Measurements from ENCODE around the gene SLC30A2.

SLC30A2 gene

GRCh38 chr1:26070296-26070962, 24.5 kb upstream of the SLC30A2 start:
- DNase-seq (ENCODE audit: low read depth in 2 of 2), result no peak

- DNase-seq (ENCODE audit: low read depth in 2 of 2), result no peak
These were observed 24.0 kb upstream of the SLC30A2 start for GRCh38 chr1:26069941-26070295.

DNA sequence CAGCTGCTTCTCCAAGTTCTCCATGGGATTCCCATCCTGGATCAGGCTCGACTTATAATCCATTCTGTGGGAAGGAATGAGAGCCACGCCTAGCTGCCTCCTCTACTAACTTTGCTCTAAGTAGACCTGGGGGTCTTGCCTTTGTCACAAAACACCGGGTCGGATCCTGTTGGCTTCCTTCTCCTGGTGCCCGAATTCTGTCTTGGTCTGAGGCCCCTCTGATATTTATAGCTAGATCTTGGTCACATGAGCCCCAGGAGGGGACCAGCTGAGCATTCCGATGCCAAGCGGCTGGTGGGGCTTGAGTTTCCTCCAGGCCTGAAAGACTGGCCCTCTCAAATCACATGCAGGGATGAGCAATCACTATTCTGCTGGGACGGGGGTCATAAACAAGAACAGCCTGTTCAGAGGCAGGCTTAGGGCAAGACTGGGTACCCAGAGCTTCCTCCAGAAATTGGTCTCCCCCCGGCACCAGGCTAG, 21.6 kb upstream of the SLC30A2 start, which contains the start of gene TRIM63:
TRIM63 (minus strand) TSS at position 199 of the 480 bp plus-strand sequence; CDS start at position 63, 136 bp downstream.
- no peak for DNase-seq (ENCODE audit: low read depth in 2 of 2)

DNA sequence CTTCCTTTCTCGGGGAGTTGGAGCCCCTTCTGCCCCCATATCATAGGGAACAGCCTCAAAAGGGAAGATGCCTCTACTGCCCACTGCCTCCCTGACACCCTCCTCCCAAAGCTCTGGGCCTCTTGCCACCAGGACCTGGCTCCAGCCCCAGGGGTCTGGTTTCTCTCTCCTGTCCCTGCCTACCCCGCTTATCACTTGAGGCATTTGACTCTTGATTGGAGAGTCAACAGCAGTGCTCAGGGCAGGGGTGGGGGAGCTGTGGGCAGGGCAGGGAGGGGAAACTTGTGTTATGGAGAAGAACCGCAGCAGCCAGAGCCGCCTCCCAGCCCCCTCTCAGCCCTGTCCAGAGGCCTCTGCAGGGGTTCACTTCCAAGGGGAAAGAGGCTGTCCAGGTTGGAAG, 20.9 kb upstream of the SLC30A2 start:
- no peak for DNase-seq (ENCODE audit: low read depth in 2 of 2)

- DNase-seq (ENCODE audit: low read depth in 2 of 2), result no peak
These were observed 20.2 kb upstream of the SLC30A2 start for GRCh38 chr1:26066160-26066559.

DNA sequence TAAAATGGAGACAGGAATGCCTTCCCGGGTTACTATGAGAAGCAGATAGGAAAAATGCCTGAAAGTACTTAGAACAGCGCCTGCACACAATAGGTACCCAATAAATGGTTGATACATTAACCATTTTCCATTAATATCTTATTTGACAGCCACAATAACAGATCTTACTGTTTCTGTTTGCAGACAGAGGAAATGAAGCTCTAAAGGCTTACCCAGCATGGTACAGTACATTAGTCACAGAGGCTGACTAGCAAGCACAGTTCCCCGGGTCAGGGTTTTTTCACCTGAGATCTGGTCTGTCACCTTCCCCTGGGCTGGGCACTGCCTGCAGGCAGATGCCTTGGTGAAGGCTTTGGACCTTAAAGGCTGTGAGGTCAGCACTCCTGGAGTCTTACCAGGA, 18.6 kb upstream of the SLC30A2 start:
- no peak for DNase-seq (ENCODE audit: low read depth in 2 of 2)

DNA sequence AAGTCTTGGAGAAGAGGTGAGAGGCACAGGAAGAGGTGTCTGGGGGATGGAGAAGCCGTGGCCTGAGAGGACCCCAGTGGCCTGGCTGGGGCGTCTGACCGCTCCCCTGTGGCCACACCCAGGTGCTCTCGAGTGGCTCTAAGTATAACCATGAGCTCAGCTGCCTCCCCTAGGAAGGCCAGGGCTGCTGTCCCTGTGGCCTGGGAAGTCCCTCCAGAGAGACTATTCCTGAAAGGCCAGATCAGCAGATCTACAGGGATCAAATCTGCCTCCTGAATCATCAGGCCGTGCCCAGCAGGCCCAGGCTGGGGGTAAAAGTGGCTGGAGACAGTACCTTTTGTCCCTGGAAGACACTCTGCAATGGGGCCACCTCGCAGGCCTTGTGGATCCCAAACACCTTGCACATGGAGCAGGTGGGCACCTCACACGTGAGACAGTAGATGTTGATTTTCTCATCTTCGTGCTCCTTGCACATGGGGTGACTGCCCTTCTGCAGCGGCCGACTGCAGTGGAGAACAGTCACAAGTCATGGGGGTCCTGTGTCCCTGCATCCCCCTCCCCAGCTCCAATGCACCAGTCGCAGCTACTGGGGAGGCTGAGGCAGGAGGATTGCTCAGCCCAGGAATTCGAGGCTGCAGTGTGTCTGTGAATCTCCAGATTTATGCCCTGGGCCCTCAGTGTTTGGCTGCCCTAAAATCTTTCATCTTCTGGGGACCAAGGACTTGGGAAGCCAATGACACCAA, 15.1 kb upstream of the SLC30A2 start:
- no peak for DNase-seq (ENCODE audit: low read depth in 2 of 2)

DNA sequence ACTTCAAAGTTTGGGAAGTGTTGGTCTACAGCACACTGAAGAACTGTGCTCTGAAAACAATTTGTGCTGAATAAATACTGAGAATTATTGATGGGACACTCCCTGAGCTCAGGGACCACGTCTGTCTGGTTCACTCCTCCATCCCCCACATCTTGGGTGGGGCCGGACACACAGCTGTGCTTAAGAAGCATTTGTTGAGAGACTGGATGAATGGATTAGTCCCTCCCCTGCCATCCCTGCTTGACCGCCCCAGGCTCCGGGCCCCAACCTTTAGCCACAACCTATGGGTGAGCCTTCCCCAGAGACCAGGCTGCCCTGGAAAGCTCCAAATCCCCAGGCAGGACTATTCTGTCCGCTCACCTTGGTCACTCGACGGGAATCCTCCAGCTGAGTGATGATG, 14.0 kb upstream of the SLC30A2 start:
- DNase-seq (ENCODE audit: low read depth in 2 of 2), result no peak

- DNase-seq (ENCODE audit: low read depth in 2 of 2), result no peak
These were observed 12.2 kb upstream of the SLC30A2 start for GRCh38 chr1:26058052-26058595.

- DNase-seq (ENCODE audit: low read depth in 2 of 2), result no peak
These were observed 11.3 kb upstream of the SLC30A2 start for GRCh38 chr1:26057189-26057588.

- DNase-seq (ENCODE audit: low read depth in 2 of 2), result no peak
These were observed 9.1 kb upstream of the SLC30A2 start for GRCh38 chr1:26055041-26055440.

DNA sequence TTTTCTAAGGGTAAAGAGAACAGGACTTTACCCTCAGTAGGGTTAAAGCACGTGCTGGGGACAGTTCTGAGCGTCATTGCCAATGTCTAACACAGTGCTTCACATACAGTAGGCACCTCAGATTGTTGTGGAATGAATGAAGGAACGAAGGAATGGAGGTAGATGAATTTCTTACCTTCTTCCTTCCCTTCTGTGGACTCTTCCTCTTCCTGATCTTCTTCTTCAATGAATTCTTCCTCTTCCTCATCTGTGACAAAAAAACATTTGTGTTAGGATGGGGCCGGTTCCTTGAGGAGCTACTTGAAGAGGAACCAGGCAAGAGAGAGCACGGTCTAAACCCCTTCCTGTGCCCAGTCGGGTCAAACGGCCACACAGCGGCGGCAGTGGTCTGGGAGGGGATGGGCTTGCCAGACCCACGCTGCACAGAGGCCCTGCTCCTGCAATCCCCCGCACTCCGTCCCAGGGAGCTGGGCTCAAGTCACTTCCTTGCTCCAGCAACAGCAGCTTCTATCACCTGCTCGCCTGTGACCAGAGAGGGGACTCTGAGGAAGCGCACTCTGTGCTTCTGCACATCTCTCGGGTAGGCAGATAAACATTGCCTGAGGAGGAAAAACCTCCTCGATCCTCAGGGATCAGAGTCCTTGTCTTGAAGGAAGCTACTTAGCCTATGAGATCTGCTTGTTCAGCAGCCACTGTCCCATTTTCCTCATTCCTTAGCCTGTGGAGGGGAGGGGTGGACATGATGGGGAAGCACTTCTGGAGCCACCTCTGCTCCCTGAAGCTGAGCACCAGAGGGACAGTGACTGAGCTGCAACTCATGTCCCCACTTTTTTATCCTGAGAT, 8.0 kb upstream of the SLC30A2 start:
- DNase-seq (ENCODE audit: low read depth in 2 of 2), result no peak

DNA sequence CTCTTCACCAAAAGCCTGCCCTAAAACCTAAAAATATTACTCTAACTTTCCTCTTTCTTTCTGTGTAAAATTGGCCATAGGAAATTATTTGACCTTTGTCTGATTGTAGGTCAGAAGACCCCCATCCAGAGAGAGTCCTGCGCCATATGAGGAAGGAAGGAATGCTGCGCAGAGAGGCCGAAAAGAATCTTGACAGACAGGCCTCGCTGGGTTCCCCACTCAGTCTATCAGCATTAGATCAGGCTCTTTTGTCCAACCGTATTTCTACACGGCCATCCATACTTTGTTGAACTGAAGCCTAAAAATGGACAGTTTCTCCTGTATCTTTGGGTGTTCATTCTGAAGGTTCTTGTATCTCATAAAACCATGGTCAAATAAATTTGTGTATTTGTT, 4.3 kb upstream of the SLC30A2 start:
- DNase-seq (ENCODE audit: low read depth in 2 of 2), result no peak

GRCh38 chr1:26049531-26050247, 3.8 kb upstream of the SLC30A2 start:
- no peak for DNase-seq (ENCODE audit: low read depth in 2 of 2)

DNA sequence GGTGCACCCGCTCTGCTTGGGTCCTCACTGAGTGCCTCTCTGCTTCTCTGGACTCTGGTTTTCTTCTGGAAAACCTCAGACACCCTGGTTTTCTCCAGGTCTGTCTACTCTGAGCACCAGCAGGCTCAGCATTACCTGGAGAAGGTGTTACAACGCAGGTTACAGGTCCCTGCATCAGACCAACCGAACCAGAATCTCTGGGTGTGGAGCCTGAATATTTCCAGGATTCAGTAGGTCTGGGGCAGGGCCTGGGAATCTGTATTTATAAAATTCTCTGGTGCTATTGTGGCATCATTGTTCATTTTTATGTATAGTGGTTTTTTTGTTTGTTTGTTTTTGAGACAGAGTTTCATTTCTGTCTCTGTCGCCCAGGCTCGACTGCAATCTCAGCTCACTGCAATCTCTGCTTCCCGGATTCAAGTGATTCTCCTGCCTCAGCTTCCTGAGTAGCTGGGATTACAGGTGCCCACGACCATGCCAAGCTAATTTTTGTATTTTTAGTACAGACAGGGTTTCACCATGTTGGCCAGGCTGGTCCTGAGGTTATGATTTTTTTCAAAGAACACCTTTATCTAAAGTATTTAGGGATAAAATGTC, 1.5 kb upstream of the SLC30A2 start:
- DNase-seq (ENCODE audit: low read depth in 2 of 2), result no peak

DNA sequence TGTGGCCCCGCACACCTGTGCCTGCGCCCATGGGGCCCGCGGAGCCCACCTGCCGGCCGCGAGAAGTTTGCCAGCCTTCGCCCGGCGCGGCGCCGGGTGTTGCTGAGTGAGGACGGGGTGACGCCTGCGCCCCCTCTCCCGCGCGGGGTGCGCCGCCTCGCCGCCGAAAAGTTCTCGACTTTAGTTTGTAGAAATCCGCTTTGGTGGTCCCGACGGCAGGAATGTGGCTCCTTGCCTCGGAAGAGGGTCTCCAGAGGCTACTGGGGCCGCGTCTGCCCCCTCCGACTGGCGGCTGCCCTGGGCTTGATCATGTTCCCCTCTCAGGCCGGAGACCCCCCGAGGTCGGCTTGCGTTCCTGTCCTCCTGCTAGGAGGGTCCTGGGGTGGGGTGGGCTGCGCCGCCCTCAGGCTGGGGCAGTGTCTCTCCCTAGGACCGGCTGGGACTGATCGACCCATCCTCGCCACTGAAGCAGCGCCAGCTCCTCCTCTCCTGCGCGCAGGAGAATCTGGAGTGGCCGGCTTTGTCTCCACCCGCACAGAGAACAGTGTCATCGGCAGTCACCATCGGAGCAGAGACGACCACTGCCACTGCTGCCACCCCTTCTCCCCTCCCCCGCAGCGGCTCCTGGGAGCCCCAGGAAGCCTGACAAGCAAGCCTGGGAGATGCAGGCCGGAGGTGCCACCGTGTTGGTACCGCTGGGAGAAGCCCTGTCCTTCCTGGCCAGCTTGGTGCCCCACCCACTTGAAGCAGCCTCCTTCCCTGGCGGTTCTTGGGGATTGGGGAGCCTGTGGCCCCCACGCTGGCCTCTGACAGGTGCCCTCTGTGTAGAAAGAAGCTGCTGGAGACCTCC, 553 bp upstream of the SLC30A2 start:
- no peak for DNase-seq (ENCODE audit: low read depth in 2 of 2)

DNA sequence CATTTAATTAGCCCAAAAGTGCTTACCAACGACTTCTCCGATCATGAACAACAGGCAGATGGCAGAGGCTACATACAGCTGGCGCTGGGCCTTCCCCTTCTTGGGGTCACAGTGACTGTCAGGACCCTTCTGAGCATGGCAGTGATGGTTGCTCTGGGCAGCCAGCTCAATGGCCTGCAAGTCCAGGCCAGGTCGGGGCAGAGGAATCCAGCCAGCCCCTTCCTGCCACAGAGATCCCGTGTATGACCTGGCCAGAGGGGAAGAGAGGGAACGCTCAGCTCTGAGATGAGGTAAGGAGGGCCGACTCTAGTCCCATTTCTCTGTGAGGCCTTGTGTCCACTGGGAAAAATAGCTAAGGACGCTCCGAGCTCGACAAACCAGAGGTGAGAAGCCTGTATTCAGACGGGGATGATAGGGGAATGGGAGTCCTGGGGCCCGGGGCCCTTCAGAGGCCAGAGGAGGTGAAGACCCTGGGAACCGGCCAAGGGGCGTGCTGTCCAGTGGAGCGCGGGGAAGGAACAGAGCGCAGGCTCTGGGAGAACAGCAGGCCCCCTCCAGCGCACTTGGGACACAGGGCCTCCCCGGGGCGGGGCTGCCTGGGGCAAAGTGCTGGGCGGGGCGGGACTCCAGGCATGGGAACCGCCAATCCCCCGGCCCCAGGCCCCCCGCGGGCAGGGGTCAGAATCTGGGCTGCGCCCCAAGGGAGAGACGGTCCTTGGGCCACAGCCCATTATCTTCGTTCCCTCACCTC, 772 bp downstream of the SLC30A2 start:
- DNase-seq (ENCODE audit: low read depth in 2 of 2), result no peak

- no peak for DNase-seq (ENCODE audit: low read depth in 2 of 2)
These were observed 1.5 kb downstream of the SLC30A2 start for GRCh38 chr1:26044414-26044813.

- DNase-seq (ENCODE audit: low read depth in 2 of 2), result no peak
These were observed 2.2 kb downstream of the SLC30A2 start for GRCh38 chr1:26043765-26044164.
